ENCODE measurements around the gene TMEM41A. TPM values are rescaled to one million over a fixed set of nuclear protein-coding genes. Genes with fewer than 3 reads are reported as not detected.

The TMEM41A gene
- total RNA-seq, 1 donor: 13.4 TPM

GRCh38 chr3:185502987-185503386 lies 4.2 kb upstream of the TMEM41A start:
- no peak for TF ChIP-seq CTCF (IDR thresholded peaks at IDR 0.05; ENCODE audit: insufficient read depth, low read depth, low read length)
- H3K4me3 ChIP-seq (ENCODE audit: low read depth, low read length): no peak overlapping the region

GRCh38 chr3:185490241-185490640 lies 8.6 kb downstream of the TMEM41A start:
- TF ChIP-seq CTCF (IDR thresholded peaks at IDR 0.05; ENCODE audit: insufficient read depth, low read depth, low read length): no peak
- DNase-seq (ENCODE audit: low read depth): no peak

More at GRCh38 chr3:185502987-185503386, 4.2 kb upstream of the TMEM41A start:
- DNase-seq (ENCODE audit: low read depth): no peak

GRCh38 chr3:185489462-185489861 lies 9.4 kb downstream of the TMEM41A start:
- no peak overlapping the region for H3K4me3 ChIP-seq (ENCODE audit: low read depth, low read length)
- no peak for TF ChIP-seq CTCF (IDR thresholded peaks at IDR 0.05; ENCODE audit: insufficient read depth, low read depth, low read length)
- DNase-seq (ENCODE audit: low read depth): no peak

More at GRCh38 chr3:185490241-185490640, 8.6 kb downstream of the TMEM41A start:
- no peak overlapping the region for H3K4me3 ChIP-seq (ENCODE audit: low read depth, low read length)

- no peak for TF ChIP-seq CTCF (IDR thresholded peaks at IDR 0.05; ENCODE audit: insufficient read depth, low read depth, low read length)
- H3K4me3 ChIP-seq (ENCODE audit: low read depth, low read length): no peak overlapping the region
- no peak for DNase-seq (ENCODE audit: low read depth)
These were observed 10.4 kb downstream of the TMEM41A start for GRCh38 chr3:185488465-185488864.

- no peak overlapping the region for H3K4me3 ChIP-seq (ENCODE audit: low read depth, low read length)
- no peak for TF ChIP-seq CTCF (IDR thresholded peaks at IDR 0.05; ENCODE audit: insufficient read depth, low read depth, low read length)
- DNase-seq (ENCODE audit: low read depth): no peak
These were observed 12.4 kb downstream of the TMEM41A start for GRCh38 chr3:185486394-185486793.

- no peak overlapping the region for H3K4me3 ChIP-seq (ENCODE audit: low read depth, low read length)
- DNase-seq (ENCODE audit: low read depth): no peak
- TF ChIP-seq CTCF (IDR thresholded peaks at IDR 0.05; ENCODE audit: insufficient read depth, low read depth, low read length): no peak
These were observed 14.5 kb downstream of the TMEM41A start for GRCh38 chr3:185484296-185484695.

- TF ChIP-seq CTCF (IDR thresholded peaks at IDR 0.05; ENCODE audit: insufficient read depth, low read depth, low read length): no peak
- H3K4me3 ChIP-seq (ENCODE audit: low read depth, low read length): no peak overlapping the region
- no peak for DNase-seq (ENCODE audit: low read depth)
These were observed 19.4 kb downstream of the TMEM41A start for GRCh38 chr3:185479373-185479945.
